Measurements from ENCODE around the gene RASA3.
A peak's percentile ranks its signal among the peaks of the same experiment; 100 is the strongest.

RASA3 gene

DNA sequence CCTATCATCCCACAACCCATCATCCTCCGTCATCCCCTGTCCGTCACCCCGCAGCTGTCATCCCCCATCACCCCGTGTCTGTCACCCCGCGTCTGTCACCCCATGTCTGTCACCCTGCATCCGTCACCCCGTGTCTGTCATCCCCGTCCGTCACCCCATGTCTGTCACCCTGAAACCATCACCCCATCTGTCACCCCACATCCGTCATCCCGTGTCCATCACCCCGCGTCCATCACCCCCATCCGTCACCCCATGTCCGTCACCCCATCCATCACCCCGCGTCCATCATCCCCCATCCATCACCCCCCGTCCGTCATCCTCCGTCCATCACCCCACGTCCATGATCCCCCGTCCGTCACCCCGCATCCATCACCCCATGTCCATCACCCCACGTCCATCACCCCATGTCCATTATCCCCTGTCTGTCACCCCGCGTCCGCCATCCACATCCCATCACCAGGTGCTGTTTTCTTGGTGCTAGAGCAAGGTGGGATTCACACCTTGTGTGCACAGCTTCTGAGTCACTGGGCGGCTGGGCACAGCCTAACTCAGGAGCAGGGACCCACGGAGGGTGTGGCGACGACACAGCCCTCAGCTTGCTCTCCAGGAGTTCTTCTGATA lies 24.2 kb downstream of the RASA3 start:
- DNase-seq (ENCODE audit: low spot score): no peak
- Histone ChIP-seq H3K27ac (peak overlapping the region in 1 of 2 donors; percentile 32), H3K4me3 (no peak overlapping the region)
- TF ChIP-seq, protein P1, sequence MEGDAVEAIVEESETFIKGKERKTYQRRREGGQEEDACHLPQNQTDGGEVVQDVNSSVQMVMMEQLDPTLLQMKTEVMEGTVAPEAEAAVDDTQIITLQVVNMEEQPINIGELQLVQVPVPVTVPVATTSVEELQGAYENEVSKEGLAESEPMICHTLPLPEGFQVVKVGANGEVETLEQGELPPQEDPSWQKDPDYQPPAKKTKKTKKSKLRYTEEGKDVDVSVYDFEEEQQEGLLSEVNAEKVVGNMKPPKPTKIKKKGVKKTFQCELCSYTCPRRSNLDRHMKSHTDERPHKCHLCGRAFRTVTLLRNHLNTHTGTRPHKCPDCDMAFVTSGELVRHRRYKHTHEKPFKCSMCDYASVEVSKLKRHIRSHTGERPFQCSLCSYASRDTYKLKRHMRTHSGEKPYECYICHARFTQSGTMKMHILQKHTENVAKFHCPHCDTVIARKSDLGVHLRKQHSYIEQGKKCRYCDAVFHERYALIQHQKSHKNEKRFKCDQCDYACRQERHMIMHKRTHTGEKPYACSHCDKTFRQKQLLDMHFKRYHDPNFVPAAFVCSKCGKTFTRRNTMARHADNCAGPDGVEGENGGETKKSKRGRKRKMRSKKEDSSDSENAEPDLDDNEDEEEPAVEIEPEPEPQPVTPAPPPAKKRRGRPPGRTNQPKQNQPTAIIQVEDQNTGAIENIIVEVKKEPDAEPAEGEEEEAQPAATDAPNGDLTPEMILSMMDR (IDR thresholded peaks at IDR 0.05): no peak

DNA sequence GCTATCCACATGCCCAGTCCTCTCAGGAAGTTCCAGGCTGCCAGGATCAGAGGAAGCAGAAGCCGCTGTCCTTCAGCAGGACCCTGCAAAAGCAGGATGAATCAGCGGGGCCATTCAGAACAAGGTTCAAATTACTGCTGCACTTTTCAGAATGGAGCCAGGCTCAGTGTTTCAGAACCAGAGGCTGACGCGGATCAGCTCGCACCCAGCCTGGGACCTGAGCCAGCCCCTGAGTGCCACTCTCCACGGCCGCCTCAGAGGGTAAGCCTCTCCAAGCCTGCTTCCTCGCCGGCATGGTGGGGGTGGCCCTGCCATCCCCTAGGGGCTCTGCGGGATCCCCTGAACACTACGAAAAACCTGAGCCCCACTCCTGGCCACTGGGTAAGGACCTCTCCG lies 24.7 kb downstream of the RASA3 start:
- Histone ChIP-seq H3K27ac (peak overlapping the region in 1 of 2 donors; percentile 32), H3K4me3 (no peak overlapping the region)
- TF ChIP-seq, protein P1 (IDR thresholded peaks at IDR 0.05): no peak
- no peak for DNase-seq (ENCODE audit: low spot score)

DNA sequence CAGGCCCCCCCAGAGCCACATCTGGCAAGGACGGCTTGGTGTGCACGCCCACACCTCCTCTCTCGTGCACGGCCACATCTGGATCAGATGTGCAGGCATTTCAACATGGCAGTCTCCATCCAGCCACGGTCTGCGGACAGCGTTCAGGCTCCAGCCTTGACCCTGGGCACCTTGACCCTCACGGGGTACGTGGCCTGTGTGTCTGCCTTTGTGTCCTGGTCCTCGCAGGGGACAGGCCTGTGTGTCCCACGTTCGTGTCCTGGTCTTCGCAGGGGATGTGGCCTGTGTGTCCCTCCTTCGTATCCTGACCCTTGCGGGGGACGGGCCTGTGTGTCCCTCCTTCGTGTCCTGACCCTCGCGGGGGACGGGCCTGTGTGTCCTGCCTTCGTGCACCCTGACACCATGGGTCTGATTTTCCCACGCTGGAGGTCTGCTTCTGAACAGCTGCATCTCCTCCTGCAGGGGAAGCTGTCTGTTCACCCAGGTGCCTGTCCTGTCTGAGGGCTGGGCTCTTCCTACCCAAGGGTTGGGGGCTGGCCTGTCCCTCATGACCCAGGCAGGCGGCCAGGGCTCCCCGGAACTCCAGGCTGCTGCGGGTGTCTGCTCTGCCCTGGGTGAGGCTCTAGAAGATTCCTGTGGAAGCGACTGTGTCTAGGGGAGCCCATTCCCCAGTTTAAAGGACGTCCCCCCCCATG lies 25.3 kb downstream of the RASA3 start:
- TF ChIP-seq, protein P1 (IDR thresholded peaks at IDR 0.05): no peak
- no peak for DNase-seq (ENCODE audit: low spot score)
- no peak overlapping the region for H3K27ac ChIP-seq
- no peak overlapping the region for H3K4me3 ChIP-seq

DNA sequence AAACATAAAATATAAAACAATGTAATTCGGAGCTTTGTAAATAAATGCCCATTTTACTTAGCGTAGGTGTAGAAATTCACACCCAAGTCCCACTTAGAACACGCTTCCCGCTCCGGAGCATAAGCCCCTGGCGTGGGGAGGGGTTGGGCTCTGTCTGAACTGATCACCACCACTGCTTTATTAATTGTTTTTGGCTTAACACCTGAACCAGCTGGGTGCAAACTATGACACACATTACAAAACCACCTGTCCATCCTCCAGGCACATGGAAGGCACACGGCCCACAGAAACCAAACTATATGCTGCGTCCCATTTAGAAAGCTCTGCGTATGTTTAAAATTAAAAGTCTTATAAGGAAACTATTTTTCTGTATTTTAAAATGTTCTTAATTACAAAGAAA lies 25.9 kb downstream of the RASA3 start:
- Histone ChIP-seq H3K4me3 (no peak overlapping the region), H3K27ac (no peak overlapping the region)
- DNase-seq (ENCODE audit: low spot score): no peak
- TF ChIP-seq, protein P1 (IDR thresholded peaks at IDR 0.05): no peak

DNA sequence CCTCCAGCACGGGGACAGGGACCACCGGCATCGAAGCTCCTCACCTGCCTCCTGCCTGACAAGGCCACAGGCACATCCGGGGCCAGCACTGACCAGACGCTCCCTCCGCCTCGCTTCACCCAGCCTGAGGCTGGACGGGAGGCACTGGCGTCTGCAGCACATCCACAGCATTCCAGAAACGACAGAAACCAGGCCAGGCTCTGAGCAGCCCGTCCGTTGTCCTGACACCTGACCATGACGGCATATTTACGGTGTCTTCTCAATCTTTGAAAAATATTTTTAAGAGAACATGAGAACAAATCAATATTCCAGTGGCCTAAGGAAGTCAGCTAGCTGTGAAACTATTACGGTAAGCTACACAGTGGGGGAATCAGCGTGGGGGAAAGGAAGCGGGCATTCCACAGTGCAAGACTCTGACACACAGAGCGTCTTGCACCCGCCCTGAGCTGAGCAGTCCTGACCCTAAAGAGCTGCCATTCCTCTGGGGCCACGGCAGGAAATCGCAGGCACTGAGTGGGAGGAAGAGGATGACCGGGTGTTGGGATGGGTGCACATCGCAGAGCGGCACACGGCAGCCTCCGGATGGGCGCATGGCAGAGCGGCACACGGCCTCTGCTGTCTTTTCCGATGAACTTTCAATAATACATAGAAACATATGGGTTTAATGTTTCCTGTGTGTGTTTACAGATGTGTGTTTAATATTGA lies 26.8 kb downstream of the RASA3 start:
- Histone ChIP-seq H3K4me3 (no peak overlapping the region), H3K27ac (no peak overlapping the region)

DNA sequence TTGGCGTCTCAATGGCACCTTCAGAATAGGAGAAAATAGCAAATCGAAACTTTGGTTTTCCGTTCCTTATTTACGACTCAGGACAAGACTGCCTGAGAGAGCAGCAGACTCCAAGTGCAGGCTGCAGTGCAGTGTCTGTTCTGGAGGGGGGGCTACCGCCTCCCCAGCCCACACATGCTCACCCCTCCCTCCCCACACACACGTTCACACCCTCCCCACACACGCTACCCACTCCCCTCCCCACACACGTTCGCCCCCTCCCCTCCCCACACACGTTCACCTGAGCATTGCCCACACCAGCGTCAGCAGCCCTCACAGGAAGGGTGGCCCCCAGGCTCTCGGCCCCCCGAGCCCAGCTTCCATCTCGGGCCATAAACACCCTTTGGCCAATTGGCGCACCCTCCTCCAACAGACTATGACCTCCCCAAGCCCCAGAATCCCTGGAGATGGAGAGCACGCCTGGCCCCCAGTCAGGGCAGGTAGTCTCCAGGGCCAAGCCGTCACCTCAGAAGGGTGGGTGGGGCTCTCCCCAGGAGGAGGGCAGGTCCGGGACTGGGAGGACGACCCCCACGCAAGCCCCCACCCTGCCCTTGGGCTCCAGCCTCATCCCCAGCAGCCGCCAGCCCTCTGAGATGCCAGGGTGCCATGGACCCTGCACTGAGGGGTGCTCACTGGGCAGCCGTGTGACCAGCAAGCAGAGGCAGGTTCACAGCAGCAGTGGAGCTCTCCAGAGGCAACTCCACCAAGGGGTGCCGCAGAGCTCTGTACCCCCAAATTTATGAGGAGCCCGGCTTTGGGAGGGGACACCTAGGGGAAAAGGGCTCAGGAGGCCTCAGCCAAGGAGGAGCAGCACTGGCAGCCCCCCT lies 27.5 kb downstream of the RASA3 start:
- Histone ChIP-seq H3K4me3 (no peak overlapping the region), H3K27ac (no peak overlapping the region)
- TF ChIP-seq, protein P1 (IDR thresholded peaks at IDR 0.05): no peak
- DNase-seq (ENCODE audit: low spot score): no peak

More for the DNA sequence above, 26.8 kb downstream of the RASA3 start:
- no peak for DNase-seq (ENCODE audit: low spot score)
- TF ChIP-seq, protein P1 (IDR thresholded peaks at IDR 0.05): no peak
